ENCODE data around the gene ATOH8.

DNA sequence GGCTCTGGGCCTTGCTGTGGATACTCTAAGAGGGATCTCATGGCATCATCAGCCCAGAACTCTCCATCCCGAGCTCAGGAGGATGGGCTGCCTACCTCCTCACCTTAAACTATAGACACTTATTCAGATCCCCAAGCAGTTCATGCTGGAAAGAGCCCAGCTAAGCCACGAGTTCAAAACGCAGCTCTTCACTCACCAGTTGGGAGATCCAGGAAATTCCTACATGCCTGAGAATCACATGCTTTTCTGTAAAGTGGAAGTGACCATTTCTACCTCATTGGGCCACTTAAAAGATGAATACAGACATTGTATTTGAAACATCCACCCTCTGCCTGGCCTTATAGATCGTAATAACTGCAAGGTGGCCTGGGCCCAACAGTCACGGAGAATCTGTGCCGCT, 6.6 kb downstream of the ATOH8 start:
- TF ChIP-seq, protein P1, sequence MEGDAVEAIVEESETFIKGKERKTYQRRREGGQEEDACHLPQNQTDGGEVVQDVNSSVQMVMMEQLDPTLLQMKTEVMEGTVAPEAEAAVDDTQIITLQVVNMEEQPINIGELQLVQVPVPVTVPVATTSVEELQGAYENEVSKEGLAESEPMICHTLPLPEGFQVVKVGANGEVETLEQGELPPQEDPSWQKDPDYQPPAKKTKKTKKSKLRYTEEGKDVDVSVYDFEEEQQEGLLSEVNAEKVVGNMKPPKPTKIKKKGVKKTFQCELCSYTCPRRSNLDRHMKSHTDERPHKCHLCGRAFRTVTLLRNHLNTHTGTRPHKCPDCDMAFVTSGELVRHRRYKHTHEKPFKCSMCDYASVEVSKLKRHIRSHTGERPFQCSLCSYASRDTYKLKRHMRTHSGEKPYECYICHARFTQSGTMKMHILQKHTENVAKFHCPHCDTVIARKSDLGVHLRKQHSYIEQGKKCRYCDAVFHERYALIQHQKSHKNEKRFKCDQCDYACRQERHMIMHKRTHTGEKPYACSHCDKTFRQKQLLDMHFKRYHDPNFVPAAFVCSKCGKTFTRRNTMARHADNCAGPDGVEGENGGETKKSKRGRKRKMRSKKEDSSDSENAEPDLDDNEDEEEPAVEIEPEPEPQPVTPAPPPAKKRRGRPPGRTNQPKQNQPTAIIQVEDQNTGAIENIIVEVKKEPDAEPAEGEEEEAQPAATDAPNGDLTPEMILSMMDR (IDR thresholded peaks at IDR 0.05) = no peak
- no peak for TF ChIP-seq POLR2A (IDR thresholded peaks at IDR 0.05)

All from heart left ventricle (tissue), 13 donors.